Lower lobe of right lung (tissue), 2 donors: Measurements from ENCODE around the gene SELL. TPM values are rescaled to one million over a fixed set of nuclear protein-coding genes. Genes with fewer than 3 reads are reported as not detected.
"Not testable (repeated sequence)": the region's sequence is repeated elsewhere in the genome, so short reads cannot be mapped to it uniquely, and the experiment has no call there.

Experiments used
- ATAC-seq, 2 donors: fragments of 200-7000 bp; cut with Tn5 transposase; one replicate each; pipeline ENCODE4 v1.9.1; 2020 to 2022; ENCODE audit warnings: mild to moderate bottlenecking in 2 of 2, moderate library complexity in 2 of 2
- DNase-seq: peaks from one replicate; pipeline ENCODE4 v3.0.0-alpha.2; 2020
- H3K27ac ChIP-seq: fragments of 200-600 bp; one replicate; pipeline ENCODE4 v1.8.0; 2022
- H3K27me3 ChIP-seq: fragments of 200-600 bp; one replicate; pipeline ENCODE4 v1.8.0; 2022; ENCODE audit warnings: low read depth
- H3K36me3 ChIP-seq: fragments of 200-600 bp; one replicate; pipeline ENCODE4 v1.8.0; 2022; ENCODE audit warnings: mild to moderate bottlenecking
- H3K4me1 ChIP-seq: fragments of 200-600 bp; one replicate; pipeline ENCODE4 v1.8.0; 2022
- H3K4me3 ChIP-seq: fragments of 200-600 bp; one replicate; pipeline ENCODE4 v1.8.0; 2022; ENCODE audit warnings: mild to moderate bottlenecking
- H3K9me3 ChIP-seq: fragments of 200-600 bp; one replicate; pipeline ENCODE4 v1.8.0; 2022
- CTCF ChIP-seq: fragments of 200-600 bp; IDR thresholded peaks from one replicate; pipeline ENCODE4 v1.8.0; 2022; ENCODE audit warnings: antibody characterized with exemption, mild to moderate bottlenecking
- intact Hi-C: fragments of 100-400 bp; cut with DNase I; formaldehyde crosslinking; loops from one replicate; pipeline ENCODE4 v1.11.0; 2022
- total RNA-seq: library from RNA; stranded (reverse); fragmentation: NEBNext Ultra II Directional; extraction: Animal tissue kit (Norgen Biotek cat#: 25700); gene quantifications from one replicate; pipeline ENCODE4 v1.2.1, GENCODE V29; 2021
- donor health status: DM: no; HTN: yes; CAD: no; lungs with severe emphysema.

SELL gene
- total RNA-seq, 1 donor from 2014 or later, result 23.8 TPM

GRCh38 chr1:169676001-169676400 lies 35.4 kb downstream of the SELL start:
- no peaks in the 10 kb centered on the region for H3K27me3 ChIP-seq
- DNase-seq (no peak), ATAC-seq (no peak)
- H3K36me3 ChIP-seq, result no peaks in the 10 kb centered on the region
- TF ChIP-seq CTCF, result no peak
- intact Hi-C loops, result no loop called here
- no peaks in the 10 kb centered on the region for H3K9me3 ChIP-seq
- no peak overlapping the region for H3K27ac ChIP-seq
- peaks cover 5% of the 10 kb centered on the region for H3K4me1 ChIP-seq
- no peak overlapping the region for H3K4me3 ChIP-seq

GRCh38 chr1:169670836-169671235 lies 40.6 kb downstream of the SELL start:
- Histone ChIP-seq H3K4me1 (no peaks in the 10 kb centered on the region), H3K36me3 (no peaks in the 10 kb centered on the region), H3K27ac (no peak overlapping the region), H3K4me3 (no peak overlapping the region), H3K27me3 (no peaks in the 10 kb centered on the region), H3K9me3 (no peaks in the 10 kb centered on the region)
- no peak for TF ChIP-seq CTCF
- ATAC-seq, result no peak
- intact Hi-C loops, result no loop called here
- no peak for DNase-seq

- H3K4me1 ChIP-seq, H3K27me3 ChIP-seq, intact Hi-C loops, ATAC-seq, H3K27ac ChIP-seq, H3K36me3 ChIP-seq, DNase-seq, H3K9me3 ChIP-seq, H3K4me3 ChIP-seq: not testable (repeated sequence)
Observed at GRCh38 chr1:169670244-169670643, 41.2 kb downstream of the SELL start.

- H3K9me3 ChIP-seq, intact Hi-C loops, H3K27ac ChIP-seq, H3K36me3 ChIP-seq, H3K4me1 ChIP-seq, ATAC-seq, H3K4me3 ChIP-seq, H3K27me3 ChIP-seq: not testable (repeated sequence)
- DNase-seq, result peak; percentile 47
Observed at GRCh38 chr1:169667699-169668596, 43.5 kb downstream of the SELL start.

- H3K4me3 ChIP-seq, intact Hi-C loops, H3K9me3 ChIP-seq, H3K36me3 ChIP-seq, H3K27ac ChIP-seq, H3K27me3 ChIP-seq, DNase-seq, ATAC-seq, H3K4me1 ChIP-seq: not testable (repeated sequence)
Observed at GRCh38 chr1:169667227-169667639, 44.2 kb downstream of the SELL start.

- H3K27ac ChIP-seq, H3K27me3 ChIP-seq, intact Hi-C loops, H3K4me3 ChIP-seq, DNase-seq, H3K36me3 ChIP-seq, H3K4me1 ChIP-seq, ATAC-seq, H3K9me3 ChIP-seq: not testable (repeated sequence)
Observed at GRCh38 chr1:169662680-169663079, 48.7 kb downstream of the SELL start.

- intact Hi-C loops, H3K27ac ChIP-seq, H3K4me1 ChIP-seq, ATAC-seq, H3K36me3 ChIP-seq, H3K4me3 ChIP-seq, H3K9me3 ChIP-seq, DNase-seq, H3K27me3 ChIP-seq: not testable (repeated sequence)
Observed at GRCh38 chr1:169661066-169661465, 50.4 kb downstream of the SELL start.

GRCh38 chr1:169658777-169659176 lies 52.6 kb downstream of the SELL start:
- H3K4me3 ChIP-seq, H3K27ac ChIP-seq, DNase-seq, intact Hi-C loops, H3K9me3 ChIP-seq, ATAC-seq, H3K27me3 ChIP-seq, H3K36me3 ChIP-seq, H3K4me1 ChIP-seq: not testable (repeated sequence)
